Uterus (tissue), 4 donors: ENCODE data around the gene EVPL. TPM values are rescaled to one million over a fixed set of nuclear protein-coding genes. Genes with fewer than 3 reads are reported as not detected.

Source experiments
- DNase-seq, 2 donors: peaks; one replicate each; pipeline ENCODE4 v3.0.0-alpha.2; 2019 to 2020
- H3K27ac ChIP-seq, 2 donors: fragments of 200-600 bp; sonication (generic); 1 replicate in 1 of 2; 2 replicates in 1 of 2; pipeline ENCODE4 v1.5.1; 2016 to 2018
- H3K27me3 ChIP-seq, 2 donors: fragments of 200-600 bp; sonication (generic); one replicate each; pipeline ENCODE4 v1.5.1; 2018 to 2019; ENCODE audit warnings: control low read depth in 1 of 2
- H3K36me3 ChIP-seq, 2 donors: fragments of 200-600 bp; sonication (generic); one replicate each; pipeline ENCODE4 v1.5.1; 2019; ENCODE audit warnings: control low read depth in 1 of 2
- H3K4me1 ChIP-seq, 2 donors: fragments of 200-600 bp; sonication (generic); one replicate each; pipeline ENCODE4 v1.5.1; 2018 to 2019; ENCODE audit warnings: control low read depth in 1 of 2
- H3K4me3 ChIP-seq, 2 donors: fragments of 200-600 bp; sonication (generic); 1 replicate in 1 of 2; 2 replicates in 1 of 2; pipeline ENCODE4 v1.5.1; 2018 to 2019; ENCODE audit warnings: mild to moderate bottlenecking in 1 of 2
- H3K9me3 ChIP-seq, 2 donors: fragments of 200-600 bp; sonication (generic); one replicate each; pipeline ENCODE4 v1.5.1; 2019; ENCODE audit warnings: control low read depth in 1 of 2
- CTCF ChIP-seq, 4 experiments: fragments of 200-600 bp in 2 of 4; fragments of 450-650 bp in 2 of 4; sonication (generic) in 2 of 4; IDR thresholded peaks; one replicate each; pipeline ENCODE4 v1.5.1; 2016 to 2019; ENCODE audit warnings: antibody characterized with exemption in 4 of 4, mild to moderate bottlenecking in 2 of 4, moderate library complexity in 1 of 4
- POLR2A ChIP-seq, 2 donors: fragments of 450-650 bp; IDR thresholded peaks; one replicate each; pipeline ENCODE4 v1.6.1; 2016; ENCODE audit warnings: antibody characterized with exemption in 2 of 2, mild to moderate bottlenecking in 1 of 2, moderate library complexity in 1 of 2
- intact Hi-C: fragments of 100-400 bp; cut with DNase I; formaldehyde crosslinking; loops from one replicate; pipeline ENCODE4 v1.15.1; 2023; ENCODE audit warnings: low total_unique reads
- total RNA-seq, 4 donors: library from RNA; depleted of rRNA in 3 of 4; stranded (reverse); fragments of >200 nt in 3 of 4; gene quantifications; one replicate each; pipeline versions ENCODE4 v1.1.0 to v1.2.4, GENCODE V29; 2014 to 2023
- donor health status: DM: yes; HTN: yes; CAD: no.

EVPL gene
- total RNA-seq, 4 donors from 2014 or later = 0.59 to 3.7 (median 2.8) TPM

GRCh38 chr17:76024353-76024752 is 2.8 kb downstream of the EVPL start:
- intact Hi-C loops = no loop called here
- Histone ChIP-seq H3K36me3 (no peaks in the 10 kb centered on the region), H3K9me3 (no peaks in the 10 kb centered on the region), H3K4me3 (no peak overlapping the region), H3K4me1 (no peaks in the 10 kb centered on the region), H3K27ac (no peak overlapping the region), H3K27me3 (no peaks in the 10 kb centered on the region)
- TF ChIP-seq POLR2A (IDR thresholded peaks at IDR 0.05) = no peak
- no peak for TF ChIP-seq CTCF (IDR thresholded peaks at IDR 0.05)
- DNase-seq = no peak

GRCh38 chr17:76023900-76024237 is 3.2 kb downstream of the EVPL start:
- H3K9me3 ChIP-seq = no peaks in the 10 kb centered on the region
- H3K27ac ChIP-seq = no peak overlapping the region
- DNase-seq = no peak
- no peaks in the 10 kb centered on the region for H3K36me3 ChIP-seq
- no peaks in the 10 kb centered on the region for H3K27me3 ChIP-seq
- H3K4me1 ChIP-seq = no peaks in the 10 kb centered on the region
- no peak for TF ChIP-seq POLR2A (IDR thresholded peaks at IDR 0.05)
- no peak for TF ChIP-seq CTCF (IDR thresholded peaks at IDR 0.05)
- H3K4me3 ChIP-seq = no peak overlapping the region
- intact Hi-C loops = no loop called here

- TF ChIP-seq POLR2A (IDR thresholded peaks at IDR 0.05) = no peak
- no peak for TF ChIP-seq CTCF (IDR thresholded peaks at IDR 0.05)
- Histone ChIP-seq H3K36me3 (no peaks in the 10 kb centered on the region), H3K27me3 (no peaks in the 10 kb centered on the region), H3K4me3 (no peak overlapping the region), H3K9me3 (no peaks in the 10 kb centered on the region), H3K27ac (no peak overlapping the region), H3K4me1 (no peaks in the 10 kb centered on the region)
- intact Hi-C loops = no loop called here
- no peak for DNase-seq
Measured at GRCh38 chr17:76022973-76023899, 3.9 kb downstream of the EVPL start.

- H3K9me3 ChIP-seq = no peaks in the 10 kb centered on the region
- no peak overlapping the region for H3K4me3 ChIP-seq
- no peaks in the 10 kb centered on the region for H3K4me1 ChIP-seq
- no peaks in the 10 kb centered on the region for H3K36me3 ChIP-seq
- H3K27me3 ChIP-seq = no peaks in the 10 kb centered on the region
- TF ChIP-seq POLR2A (IDR thresholded peaks at IDR 0.05) (no peak), CTCF (IDR thresholded peaks at IDR 0.05) (no peak)
- intact Hi-C loops = no loop called here
- no peak overlapping the region for H3K27ac ChIP-seq
- DNase-seq = no peak
Measured at GRCh38 chr17:76022285-76022684, 4.8 kb downstream of the EVPL start.

GRCh38 chr17:76019833-76020467 is 7.2 kb downstream of the EVPL start:
- intact Hi-C loops = no loop called here

More at GRCh38 chr17:76019833-76020467, 7.2 kb downstream of the EVPL start:
- no peaks in the 10 kb centered on the region for H3K27me3 ChIP-seq
- H3K27ac ChIP-seq = no peak overlapping the region
- no peak for DNase-seq
- H3K9me3 ChIP-seq = no peaks in the 10 kb centered on the region
- no peak overlapping the region for H3K4me3 ChIP-seq
- no peaks in the 10 kb centered on the region for H3K4me1 ChIP-seq
- H3K36me3 ChIP-seq = no peaks in the 10 kb centered on the region
- TF ChIP-seq POLR2A (IDR thresholded peaks at IDR 0.05) = no peak
- TF ChIP-seq CTCF (IDR thresholded peaks at IDR 0.05) = no peak
